GDM1 (cell line): ENCODE results near the gene SUMO3.

Experiments used
- DNase-seq: peaks from one replicate; lab custom pipeline; 2025; lab: John Stamatoyannopoulos, UW

Gene SUMO3

DNA sequence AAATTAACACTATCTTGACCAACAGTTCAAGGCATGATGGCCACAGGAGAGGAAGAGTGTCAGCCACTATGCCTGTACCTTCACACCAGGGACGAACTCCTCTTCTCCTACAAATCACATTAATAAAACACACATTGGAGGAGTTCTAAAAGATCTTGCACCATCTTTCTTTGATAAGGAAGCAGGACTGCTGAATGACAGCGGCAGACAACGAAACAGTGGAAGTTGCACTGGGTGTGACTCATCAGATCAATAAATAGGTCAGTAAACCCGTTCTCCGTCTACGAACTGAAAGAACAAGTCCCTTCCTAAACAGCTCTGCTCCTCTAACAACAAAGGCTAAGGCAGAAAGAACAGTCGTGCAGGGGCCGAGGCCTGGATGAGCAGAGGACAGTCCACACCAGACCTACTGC is 39.4 kb downstream of the SUMO3 start:
- DNase-seq, result no peak

DNA sequence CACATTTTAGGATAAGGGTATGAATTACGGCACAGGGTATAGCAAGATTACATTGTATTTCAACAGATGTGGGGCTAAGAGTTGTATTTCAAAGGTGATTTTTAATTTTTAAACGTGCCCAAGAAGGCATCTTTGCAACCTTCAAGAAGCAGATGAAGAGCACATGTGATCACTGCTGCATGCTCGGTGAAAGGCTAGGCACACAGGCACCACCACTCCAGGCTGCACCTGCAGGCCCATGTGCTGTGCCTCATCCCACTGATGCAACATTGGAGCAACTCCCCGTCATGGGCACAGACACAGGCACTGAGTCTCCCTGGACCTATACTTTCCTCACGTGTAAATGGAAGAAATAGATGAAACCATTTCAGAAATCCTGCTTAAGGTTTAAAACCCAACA is 39.8 kb downstream of the SUMO3 start:
- no peak for DNase-seq

DNA sequence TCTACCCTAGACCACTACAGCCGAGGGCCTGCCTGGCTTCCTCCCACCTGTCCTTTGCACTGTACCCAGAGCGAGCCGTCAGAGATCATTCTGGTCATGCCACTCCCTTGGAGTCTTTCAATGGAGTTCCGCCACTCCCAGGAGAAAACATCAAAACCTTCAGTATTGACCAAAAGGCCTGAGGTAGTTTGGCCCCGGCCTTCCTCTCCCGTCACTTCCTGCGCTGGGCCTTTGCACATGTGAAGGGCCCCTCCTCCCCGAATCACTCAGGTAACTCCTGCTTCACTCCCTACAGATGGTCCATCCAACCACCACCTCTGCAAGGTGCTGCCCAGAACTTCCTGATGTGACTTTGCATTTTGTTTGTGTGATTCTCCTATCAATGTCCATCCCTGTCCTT is 42.9 kb downstream of the SUMO3 start:
- DNase-seq, result no peak

DNA sequence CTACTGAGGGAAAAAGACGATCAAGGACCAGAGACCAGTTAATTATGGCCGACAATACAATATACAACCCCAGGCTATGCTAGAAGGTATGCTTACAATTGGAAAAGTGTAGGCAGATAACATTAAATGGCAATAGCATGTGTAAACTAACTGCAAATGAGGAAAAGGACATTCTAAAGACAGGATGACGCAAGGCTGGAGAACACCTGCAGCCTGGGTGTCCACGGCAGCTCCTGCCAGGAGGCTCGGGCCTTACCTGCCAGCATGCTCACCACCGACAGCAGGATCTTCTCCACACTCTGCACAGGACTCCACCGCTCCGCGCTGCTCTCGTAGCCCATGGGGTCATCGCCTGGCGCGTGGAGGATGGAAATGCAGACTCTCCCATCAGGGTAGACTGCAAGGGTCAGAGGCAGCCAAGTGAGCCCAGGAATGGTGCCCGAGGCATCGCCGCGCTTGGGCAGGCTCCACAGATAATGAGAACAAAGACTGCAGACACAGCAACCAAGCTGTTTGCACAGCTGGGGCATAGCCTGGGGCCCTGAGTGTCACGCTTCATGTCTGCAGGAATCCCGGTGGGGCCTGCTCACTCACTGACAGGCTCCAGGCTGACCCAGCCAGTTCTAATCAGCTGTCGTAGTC is 44.5 kb downstream of the SUMO3 start:
- DNase-seq, result no peak

DNA sequence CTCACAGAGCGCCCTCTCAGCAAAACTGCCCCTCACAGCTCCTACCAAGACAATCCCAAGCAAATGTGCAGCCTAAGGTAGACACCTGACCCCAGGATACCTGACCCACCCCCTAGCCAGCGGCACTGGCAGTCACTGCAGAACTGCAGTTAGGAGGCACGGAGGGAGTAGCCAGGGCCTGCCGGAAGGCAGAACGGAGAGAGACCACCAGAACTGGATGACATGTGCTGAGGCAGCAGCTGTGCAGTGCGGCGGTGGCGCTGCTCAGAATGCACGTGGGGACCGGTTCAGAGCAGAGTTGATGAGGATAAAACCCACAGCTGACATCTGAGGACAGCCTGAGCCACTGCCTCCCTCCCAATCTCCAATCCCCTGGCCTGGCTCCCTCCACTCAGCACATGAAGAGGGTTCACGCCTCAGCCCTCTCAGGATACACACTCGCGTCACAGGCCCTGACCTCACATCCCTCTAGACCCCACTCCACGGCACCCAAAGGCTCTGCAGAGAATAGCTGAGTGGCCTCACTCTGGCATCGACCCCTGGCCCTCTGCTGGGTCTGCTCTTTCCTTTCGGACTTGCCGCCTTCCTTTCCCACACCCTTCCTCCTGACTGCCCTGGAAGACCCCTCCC is 45.9 kb downstream of the SUMO3 start:
- no peak for DNase-seq

DNA sequence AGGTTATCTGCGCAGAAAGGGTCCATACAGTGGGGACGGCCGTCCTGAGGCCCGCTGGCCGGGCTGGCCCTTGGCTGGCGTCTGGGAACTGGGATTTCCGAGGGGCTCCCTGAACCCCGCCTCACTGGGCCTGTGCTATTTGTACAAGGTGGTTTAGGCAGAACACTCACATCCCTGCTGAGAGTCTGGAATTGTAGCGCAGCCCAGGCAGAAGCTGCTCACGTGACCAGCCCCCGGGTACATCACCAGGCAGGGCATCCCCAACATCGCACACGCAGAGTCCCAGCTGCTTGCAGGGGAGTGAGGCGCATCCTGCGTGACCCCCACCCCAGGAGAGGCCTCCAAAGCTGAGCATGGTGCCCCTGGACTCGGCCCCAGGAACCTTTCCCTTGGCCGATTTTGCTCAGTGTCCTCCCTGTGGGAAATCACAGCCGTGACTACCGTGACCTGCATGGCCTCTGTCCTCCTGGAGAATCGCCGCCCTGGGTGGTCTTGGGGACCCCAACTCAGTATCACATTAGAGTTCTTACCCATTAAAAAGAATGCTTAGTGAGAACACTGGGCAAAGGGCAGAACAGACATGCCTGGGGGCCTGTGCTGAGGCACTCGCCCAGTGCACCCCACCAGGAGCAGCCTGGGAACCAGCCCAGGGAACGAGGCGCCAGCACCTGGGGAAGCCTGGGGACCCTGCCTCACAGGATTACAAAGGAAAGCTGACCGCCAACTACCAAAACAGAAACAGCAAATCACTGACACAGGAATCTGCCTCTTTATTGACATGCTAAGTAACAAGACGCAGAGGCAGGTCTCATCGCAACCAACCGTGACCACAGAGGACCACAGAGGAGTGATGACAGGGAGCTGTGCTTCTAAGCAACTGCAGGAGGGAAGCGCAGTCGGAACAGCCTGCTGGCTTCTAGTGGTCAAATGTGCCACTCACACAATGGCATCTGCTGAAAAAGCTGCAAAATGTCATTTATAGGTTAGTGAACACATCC is 49.7 kb downstream of the SUMO3 start:
- no peak for DNase-seq

DNA sequence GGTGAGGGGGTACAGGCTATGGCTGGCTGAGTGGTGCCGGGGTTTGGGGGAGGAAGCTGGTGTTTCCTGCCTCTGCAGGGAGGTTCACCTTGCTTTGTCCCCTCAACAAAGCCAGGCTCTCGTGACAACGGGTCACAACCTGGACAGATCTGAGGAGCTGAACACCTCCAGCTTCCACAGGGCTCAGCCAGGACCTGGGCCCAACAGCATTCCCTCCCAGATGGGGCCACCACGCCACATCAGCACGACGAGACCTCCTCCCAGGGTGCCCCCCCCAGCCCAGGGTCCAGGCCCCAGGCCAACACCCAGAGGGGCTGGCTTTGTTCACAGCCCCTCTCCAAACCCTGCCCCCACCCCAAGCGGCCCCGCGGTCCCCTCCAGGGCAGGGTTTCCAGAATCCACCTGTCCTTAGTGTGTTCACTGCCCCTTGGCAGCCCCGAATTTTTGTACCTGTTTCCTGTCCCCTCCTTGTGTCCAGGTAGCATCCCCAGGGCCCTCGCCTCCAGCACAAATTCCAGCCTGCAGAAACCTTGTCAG is 51.0 kb downstream of the SUMO3 start:
- DNase-seq, result no peak

DNA sequence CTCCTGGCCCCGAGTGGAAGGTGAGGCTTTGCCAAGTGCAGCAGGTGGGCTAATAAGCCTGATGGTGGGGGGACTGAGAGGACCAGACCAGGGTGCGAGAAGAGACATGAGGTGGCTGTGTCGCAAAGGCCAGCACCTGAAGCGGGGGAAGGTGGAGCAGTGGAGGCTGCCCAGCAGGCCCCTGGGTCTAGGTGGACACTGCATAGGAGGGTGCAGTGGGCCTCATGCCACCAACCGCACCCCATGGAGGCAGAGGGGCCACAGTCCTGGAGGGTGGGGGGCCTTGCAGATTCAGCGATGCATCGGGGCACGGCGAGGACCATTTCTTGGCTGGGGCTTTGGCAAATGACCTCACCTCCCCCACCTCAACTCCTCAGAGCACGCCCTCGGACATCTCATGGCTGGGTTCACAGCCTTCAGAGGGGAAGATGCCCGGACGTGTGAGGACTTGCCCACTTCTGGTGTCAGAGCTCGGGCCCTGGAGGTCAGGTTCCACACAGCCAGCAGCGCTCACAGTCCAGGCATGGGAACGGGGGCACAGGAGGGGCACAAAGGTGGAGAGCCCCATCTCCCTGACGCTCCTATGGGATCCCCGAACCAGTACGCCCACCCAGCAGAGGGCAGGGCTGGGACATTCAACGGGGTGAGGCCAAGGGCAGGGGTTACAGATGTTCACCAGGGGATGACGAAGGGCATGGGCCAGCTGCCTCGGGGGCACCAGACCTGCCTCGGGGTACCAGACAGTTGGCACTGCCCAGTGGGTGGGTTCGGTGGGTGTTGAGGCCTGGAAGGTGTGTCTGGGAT is 51.6 kb downstream of the SUMO3 start:
- no peak for DNase-seq

DNA sequence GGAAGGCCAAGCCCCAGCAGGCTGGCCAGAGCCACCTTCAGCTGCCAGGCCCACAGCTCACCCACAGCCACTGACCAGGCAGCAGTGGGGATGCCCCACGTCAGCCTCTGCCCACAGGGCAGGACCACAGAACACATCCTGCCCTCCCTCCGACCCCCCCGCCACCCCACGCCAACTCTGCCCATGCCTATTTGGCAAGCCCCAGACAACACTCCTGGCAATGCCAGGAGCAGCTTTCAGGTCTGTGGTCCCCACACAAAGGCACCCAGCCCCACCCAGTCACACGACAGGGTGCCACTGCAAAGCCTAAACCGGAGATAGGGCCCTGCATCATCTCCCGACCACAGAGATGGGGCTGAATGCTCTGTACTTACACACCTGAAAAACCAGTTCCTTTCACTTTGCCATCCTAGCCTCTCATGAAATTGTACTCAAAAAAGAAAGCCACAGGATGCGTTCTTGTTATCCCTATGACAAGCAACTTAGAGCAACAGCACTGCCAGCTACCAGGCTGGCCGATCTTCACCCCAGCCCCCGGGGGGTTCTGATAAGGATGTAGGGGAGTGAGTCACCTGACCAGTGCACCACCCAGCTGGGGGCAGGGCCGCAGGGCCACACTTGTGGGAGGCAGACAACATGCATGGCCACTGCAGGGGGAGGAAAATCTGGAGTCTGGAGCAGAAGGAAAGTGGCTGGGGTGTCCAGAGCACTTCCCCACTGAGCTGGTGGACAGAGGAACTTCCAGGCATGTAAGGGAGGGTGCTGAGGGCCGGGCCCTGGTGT is 52.4 kb downstream of the SUMO3 start:
- no peak for DNase-seq

DNA sequence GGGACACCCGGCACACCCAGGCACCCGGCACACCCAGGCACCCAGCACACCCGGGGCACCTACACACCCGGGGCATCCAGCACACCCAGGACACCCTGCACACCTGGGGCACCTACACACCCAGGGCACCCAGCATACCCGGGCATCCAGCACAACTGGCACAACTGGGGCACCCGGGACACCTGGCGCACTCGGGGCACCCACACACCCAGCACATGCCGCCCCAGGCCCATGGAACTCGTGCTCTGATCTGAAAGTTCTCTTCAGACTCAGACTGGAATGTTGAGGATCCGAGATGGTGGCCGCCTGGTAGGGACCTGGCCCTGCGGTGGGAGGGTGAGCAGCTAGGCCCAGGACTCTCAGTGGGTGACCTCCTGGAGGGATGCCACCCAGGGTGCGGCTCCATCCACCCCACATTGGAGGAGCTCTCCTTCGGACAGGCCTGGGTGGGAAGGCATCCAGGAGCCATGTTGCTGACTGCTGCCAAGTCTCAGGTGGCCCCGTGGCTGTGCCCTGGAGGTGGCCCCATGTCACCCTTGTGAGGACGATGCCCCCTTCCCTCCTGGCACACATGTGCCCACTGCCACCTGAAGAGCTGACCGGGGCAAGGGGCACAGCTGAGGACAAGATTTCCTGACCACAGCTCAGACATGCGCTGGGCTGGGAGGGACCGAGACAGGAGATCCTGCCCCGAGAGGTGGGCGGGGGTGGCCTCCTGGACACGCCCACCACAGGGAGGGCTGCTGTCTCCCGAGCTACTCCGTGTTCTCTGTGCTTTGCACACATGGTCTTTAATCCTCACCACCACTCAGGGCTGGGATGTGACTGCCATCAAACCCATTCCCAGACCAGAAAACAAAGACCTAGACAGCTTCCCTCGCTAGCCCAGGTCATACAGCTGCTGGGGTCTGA is 53.3 kb downstream of the SUMO3 start:
- no peak for DNase-seq

DNA sequence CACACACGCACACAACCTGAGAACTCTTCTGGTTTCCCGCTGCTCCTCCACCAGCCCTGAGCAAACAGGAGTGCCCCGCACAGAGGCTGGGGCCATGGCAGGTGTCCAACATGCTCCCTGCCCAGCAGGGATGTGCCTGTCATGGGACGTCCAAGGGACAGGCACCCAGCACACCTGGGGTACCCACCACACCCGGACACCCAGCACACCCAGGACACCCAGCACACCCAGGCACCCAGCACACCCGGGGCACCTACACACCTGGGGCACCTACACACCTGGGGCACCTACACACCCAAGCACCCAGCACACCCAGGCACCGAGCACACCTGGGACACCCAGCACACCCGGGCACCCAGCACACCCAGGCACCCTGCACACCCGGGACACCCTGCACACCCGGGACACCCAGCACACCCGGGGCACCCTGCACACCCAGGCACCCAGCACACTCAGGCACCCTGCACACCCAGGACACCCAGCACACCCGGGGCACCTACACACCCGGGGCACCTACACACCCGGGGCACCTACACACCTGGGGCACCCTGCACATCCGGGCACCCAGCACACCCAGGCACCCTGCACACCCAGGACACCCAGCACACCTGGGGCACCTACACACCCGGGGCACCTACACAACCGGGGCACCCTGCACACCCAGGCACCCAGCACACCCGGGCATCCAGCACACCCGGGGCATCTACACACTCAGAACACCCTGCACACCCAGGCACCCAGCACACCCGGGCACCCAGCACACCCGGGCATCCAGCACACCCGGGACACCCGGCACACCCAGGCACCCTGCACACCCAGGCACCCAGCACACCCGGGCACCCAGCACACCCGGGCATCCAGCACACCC is 54.2 kb downstream of the SUMO3 start:
- no peak for DNase-seq

DNA sequence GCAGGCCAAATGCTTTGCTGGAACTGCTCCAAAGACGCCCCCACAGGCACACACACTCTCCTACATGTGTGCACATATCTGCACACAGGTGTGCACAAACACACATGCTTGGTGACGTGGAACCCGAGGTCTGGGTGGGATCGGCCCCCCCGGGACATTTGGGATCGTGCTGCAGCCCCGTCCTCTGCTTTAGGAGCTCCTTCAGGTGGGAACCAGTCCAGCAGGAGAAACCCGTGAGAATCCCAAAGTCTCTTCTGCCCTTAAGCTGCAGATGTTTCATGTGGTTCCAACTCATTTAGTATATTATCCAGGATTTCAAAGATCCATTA is 54.8 kb downstream of the SUMO3 start:
- DNase-seq, result no peak

DNA sequence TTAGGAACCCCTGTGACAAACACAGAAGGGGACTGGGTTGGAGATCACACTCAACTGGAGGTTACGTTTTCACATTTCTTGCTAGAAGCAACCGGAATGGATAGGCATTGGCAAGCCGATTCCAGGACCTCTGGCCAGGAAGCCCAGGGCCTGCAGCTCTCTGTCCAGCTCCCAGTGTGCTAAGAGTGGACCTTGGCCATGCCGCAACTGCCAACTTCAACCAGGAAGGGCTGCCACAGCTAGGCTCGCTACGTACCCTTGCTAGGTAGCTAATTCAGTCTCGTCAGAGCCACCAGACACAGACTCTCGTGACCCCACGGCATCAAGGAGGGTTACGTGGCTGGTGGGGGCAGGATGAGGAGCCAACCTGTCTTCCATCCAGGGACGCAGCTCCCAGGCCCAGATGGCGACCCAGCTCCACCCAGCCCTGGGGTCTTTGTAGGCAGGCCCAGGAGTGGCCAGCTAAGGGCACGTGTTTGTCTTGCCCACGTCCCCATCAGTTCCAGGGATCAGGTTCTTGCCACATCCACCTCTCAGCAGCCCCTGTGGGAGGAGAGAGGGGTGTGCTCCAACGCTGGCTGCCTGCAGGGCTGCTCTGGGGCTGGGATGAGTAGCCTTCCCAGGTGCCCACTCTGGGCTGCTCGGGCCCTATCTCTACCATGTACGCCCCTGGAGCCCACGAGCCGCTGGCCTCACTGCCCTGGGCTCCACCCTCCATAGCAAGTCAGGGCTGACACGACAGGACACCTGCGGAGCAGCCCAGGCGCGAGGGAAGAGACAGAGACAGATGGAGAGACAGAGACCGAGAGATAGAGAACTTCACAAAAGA is 55.4 kb downstream of the SUMO3 start:
- DNase-seq, result no peak

DNA sequence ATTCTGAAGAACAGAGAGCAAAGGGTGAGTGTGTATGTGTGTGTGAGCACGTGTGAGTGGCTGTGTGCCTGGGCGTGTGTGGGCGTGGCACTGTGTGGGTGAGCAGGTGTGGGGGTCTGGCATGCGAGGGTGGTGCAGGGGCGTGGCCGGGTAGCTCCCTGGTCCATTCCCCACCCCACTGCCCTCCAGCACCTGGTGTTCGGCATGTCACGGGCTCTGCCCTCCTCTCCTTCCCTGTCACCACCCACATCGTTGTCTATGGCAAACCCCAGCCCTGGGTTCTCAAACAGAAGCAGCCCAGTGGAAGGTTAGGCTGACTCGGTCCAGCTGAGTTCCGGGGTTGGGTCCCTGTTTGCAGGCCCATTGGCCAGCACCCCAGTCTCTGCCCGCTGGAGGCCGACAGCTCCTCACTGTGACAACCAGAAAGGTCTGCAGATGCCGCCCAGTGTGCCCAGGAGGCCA is 56.1 kb downstream of the SUMO3 start:
- DNase-seq, result no peak

DNA sequence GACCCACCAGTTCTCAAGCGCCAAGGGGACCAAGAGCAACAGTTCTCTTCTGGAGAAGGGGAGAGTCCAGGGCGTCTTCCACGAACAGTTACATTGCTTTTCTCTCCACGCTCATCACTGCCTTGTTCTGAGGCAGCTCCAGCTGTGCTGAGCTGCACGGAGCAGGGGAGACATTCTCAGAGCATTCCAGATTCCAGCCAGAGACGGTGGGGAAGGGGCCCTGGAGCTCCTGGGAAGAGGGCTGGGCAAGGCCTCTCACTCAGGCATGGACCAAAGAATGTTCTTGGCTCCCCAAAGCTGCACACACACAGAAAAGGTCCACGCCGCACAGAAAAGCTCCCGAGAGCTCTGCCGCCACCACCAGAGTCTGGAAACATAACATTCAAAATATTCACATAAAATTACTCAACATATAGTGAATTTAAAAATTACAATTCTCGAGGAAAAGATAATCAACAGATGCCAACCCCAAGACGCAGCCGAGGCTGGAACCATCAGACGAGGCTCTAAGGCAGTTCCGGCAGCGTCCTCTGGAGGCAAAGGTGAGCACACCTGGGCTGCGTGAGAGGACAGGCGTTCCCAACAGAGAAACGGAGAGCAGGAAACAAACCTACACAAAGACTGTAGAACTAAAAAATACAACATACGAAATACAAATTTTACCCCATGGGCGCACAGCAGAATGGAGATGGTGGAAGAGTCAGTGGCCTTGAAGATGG is 56.7 kb downstream of the SUMO3 start:
- no peak for DNase-seq

DNA sequence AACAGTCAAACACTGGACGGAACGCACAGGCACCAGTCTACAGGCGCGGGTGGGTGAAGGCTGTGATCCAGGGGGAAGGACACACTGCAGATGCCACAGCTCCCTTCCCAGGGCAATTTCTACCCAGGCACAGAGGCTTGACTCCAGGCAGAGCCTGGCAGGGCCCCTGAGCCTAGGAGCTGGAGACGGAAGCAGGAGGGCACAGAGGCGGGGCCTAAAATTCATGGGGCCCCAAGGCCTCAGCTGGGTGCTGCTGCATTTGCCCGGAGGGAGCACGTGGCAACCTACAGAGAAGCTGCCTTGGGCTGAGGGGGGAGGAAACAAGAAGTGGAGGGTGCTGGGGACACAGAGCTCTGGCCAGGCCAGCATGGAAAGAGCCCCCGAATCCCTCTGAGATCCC is 57.5 kb downstream of the SUMO3 start:
- DNase-seq, result no peak

DNA sequence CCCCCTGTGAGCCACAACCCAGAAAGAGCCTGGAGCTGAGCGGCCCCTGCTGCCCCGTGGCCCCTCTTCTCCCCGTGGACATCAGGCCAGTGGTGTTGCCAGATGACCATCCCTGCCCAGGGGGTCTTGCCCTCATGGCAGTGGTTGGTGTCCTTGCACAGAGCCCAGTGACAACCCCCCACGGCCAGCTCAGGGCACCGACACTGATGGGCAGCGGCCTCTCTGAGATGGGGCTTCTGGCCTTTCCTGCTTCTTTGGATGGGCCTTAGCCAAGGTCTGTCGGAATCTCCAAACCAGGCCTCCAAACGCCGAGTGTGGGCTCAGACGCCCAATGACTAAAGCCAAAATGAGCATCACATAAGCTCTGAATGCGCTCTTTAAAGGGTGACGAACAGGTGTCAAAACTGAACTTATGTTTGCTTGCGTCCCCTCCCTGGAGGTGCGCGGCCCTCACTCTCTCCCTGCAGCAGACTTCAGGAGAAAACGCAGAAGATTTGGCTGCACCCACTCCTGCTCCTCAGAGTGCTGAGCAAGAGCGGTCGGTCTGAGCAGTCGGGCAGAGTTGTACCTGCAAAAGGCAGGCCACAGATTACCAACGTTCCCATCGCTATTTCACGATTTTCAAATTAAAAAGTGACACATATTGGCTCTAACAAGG is 58.1 kb downstream of the SUMO3 start:
- no peak for DNase-seq
